Testis (tissue), 3 donors: Measurements from ENCODE around the gene PNPLA6. TPM values are rescaled to one million over a fixed set of nuclear protein-coding genes. Genes with fewer than 3 reads are reported as not detected.
A peak's percentile ranks its signal among the peaks of the same experiment; 100 is the strongest.

Source experiments
- DNase-seq: peaks from one replicate; pipeline ENCODE4 v3.0.0-alpha.2; 2019
- H3K27ac ChIP-seq, 2 donors: fragments of 200-600 bp; sonication (generic); one replicate each; pipeline ENCODE4 v1.5.1; 2019
- H3K27me3 ChIP-seq: fragments of 200-600 bp; sonication (generic); one replicate; pipeline ENCODE4 v1.5.1; 2019
- H3K36me3 ChIP-seq: fragments of 200-600 bp; sonication (generic); one replicate; pipeline ENCODE4 v1.5.1; 2017; ENCODE audit warnings: low read depth; ENCODE audit errors: missing control alignments
- H3K4me1 ChIP-seq: fragments of 200-600 bp; sonication (generic); one replicate; pipeline ENCODE4 v1.5.1; 2019
- H3K4me3 ChIP-seq, 2 donors: fragments of 200-600 bp; sonication (generic); one replicate each; pipeline ENCODE4 v1.5.1; 2017 to 2019
- H3K9me3 ChIP-seq: fragments of 200-600 bp; sonication (generic); one replicate; pipeline ENCODE4 v1.5.1; 2017
- CTCF ChIP-seq, 3 experiments: fragments of 450-650 bp in 2 of 3; fragments of 200-600 bp in 1 of 3; sonication (generic) in 1 of 3; IDR thresholded peaks; one replicate each; pipeline ENCODE4 v1.5.1; 2016 to 2019; ENCODE audit warnings: antibody characterized with exemption in 3 of 3, mild to moderate bottlenecking in 2 of 3, moderate library complexity in 1 of 3
- POLR2A ChIP-seq: fragments of 450-650 bp; IDR thresholded peaks from one replicate; pipeline ENCODE4 v1.6.1; 2017; ENCODE audit warnings: antibody characterized with exemption, mild to moderate bottlenecking, moderate library complexity
- WGBS, 2 donors: methylation state at CpG; one replicate each; pipeline ENCODE4 v1.1.5; 2018; 5-methylcytosine and 5-hydroxymethylcytosine counted together
- intact Hi-C: fragments of 100-400 bp; cut with DNase I; formaldehyde crosslinking; loops from one replicate; pipeline ENCODE4 v1.15.1; 2023; ENCODE audit warnings: low total_unique reads
- polyA plus RNA-seq: library from polyadenylated mRNA; stranded (reverse); fragments of 350-450 nt; fragmentation: Illumina TruSeq; extraction: RNeasy Lipid Tissue Mini Kit (QIAGEN cat#74804); gene quantifications from one replicate; pipeline ENCODE4 v1.2.3, GENCODE V29; 2014; ENCODE audit warnings: low read depth, low replicate concordance; ENCODE audit not compliant: insufficient read depth
- total RNA-seq, 2 donors: library from RNA; depleted of rRNA; stranded (reverse); fragments of >200 nt; gene quantifications; one replicate each; pipeline ENCODE4 v1.2.3, GENCODE V29; 2016

Gene PNPLA6
- total and polyA plus RNA-seq, 3 donors from 2014 or later, result 109 to 153 (median 143) TPM

GRCh38 chr19:7492142-7492541 lies 43.4 kb upstream of the PNPLA6 start:
- whole genome bisulfite sequencing, 2 donors, result 80 to 89% methylated on average over 4 of the region's 4 CpGs

GRCh38 chr19:7492558-7492957 lies 43.0 kb upstream of the PNPLA6 start:
- WGBS, 2 donors, result 88 to 90% methylated on average over 11 of the region's 11 CpGs
- H3K36me3 ChIP-seq, result no peaks in the 10 kb centered on the region

More at GRCh38 chr19:7492142-7492541, 43.4 kb upstream of the PNPLA6 start:
- no peaks in the 10 kb centered on the region for H3K9me3 ChIP-seq
- no peak overlapping the region for H3K27ac ChIP-seq
- intact Hi-C loops, result no loop called here
- peaks cover 24% of the 10 kb centered on the region for H3K4me1 ChIP-seq
- TF ChIP-seq POLR2A (no peak), CTCF (IDR thresholded peaks at IDR 0.05) (no peak)
- no peak for DNase-seq
- H3K27me3 ChIP-seq, result no peaks in the 10 kb centered on the region
- H3K36me3 ChIP-seq, result no peaks in the 10 kb centered on the region
- H3K4me3 ChIP-seq, result no peak overlapping the region

GRCh38 chr19:7494416-7495098 lies 41.0 kb upstream of the PNPLA6 start:
- no peaks in the 10 kb centered on the region for H3K36me3 ChIP-seq
- H3K27ac ChIP-seq, result peak overlapping the region; percentile 71 to 73
- TF ChIP-seq POLR2A, result no peak
- TF ChIP-seq CTCF (IDR thresholded peaks at IDR 0.05), result peak in 2 of 3 experiments; percentile 17 to 50
- peaks cover 14% of the 10 kb centered on the region for H3K4me1 ChIP-seq
- H3K4me3 ChIP-seq, result no peak overlapping the region
- WGBS, 2 donors, result 13 to 32% methylated on average over 13 of the region's 13 CpGs
- H3K27me3 ChIP-seq, result no peaks in the 10 kb centered on the region
- intact Hi-C loops, result no loop called here
- DNase-seq, result peak; percentile 92
- no peaks in the 10 kb centered on the region for H3K9me3 ChIP-seq

More at GRCh38 chr19:7492558-7492957, 43.0 kb upstream of the PNPLA6 start:
- DNase-seq, result no peak
- peaks cover 24% of the 10 kb centered on the region for H3K4me1 ChIP-seq
- no peaks in the 10 kb centered on the region for H3K27me3 ChIP-seq
- no peak overlapping the region for H3K27ac ChIP-seq
- no peaks in the 10 kb centered on the region for H3K9me3 ChIP-seq
- no peak overlapping the region for H3K4me3 ChIP-seq
- TF ChIP-seq POLR2A (no peak), CTCF (IDR thresholded peaks at IDR 0.05) (no peak)
- intact Hi-C loops, result no loop called here

GRCh38 chr19:7497292-7497691 lies 38.2 kb upstream of the PNPLA6 start:
- WGBS, 2 donors, result 57 to 68% methylated on average over 6 to 7 of the region's 7 CpGs
- Histone ChIP-seq H3K4me1 (peaks cover 14% of the 10 kb centered on the region), H3K27me3 (no peaks in the 10 kb centered on the region), H3K9me3 (no peaks in the 10 kb centered on the region), H3K4me3 (no peak overlapping the region), H3K36me3 (no peaks in the 10 kb centered on the region), H3K27ac (no peak overlapping the region)
- intact Hi-C loops, result no loop called here
- no peak for DNase-seq
- peak in 2 of 3 experiments; percentile 19 to 37 for TF ChIP-seq CTCF (IDR thresholded peaks at IDR 0.05)
- TF ChIP-seq POLR2A, result no peak
